GM12878 (cell line): ENCODE results near the gene ARHGAP12. TPM values are rescaled to one million over a fixed set of nuclear protein-coding genes. Genes with fewer than 3 reads are reported as not detected.
A peak's percentile ranks its signal among the peaks of the same experiment; 100 is the strongest.

Experiments
- ATAC-seq: fragments of 200-7000 bp; cut with Tn5 transposase; 3 replicates; pipeline ENCODE4 v1.9.1; 2020; ENCODE audit warnings: mild to moderate bottlenecking, moderate library complexity
- BruUV-seq: library from RNA; stranded (reverse); fragments of 400-500 nt; replicated peaks from 2 replicates; lab custom pipeline; 2021; lab: Mats Ljungman, UMichigan
- CTCF ChIA-PET: fragments of 300-600 bp; sonication (Branson Sonifier 250); formaldehyde crosslinking; extraction: SDS; loops from one replicate; lab custom pipeline; 2021; ENCODE audit warnings: inconsistent platforms; lab: Yijun Ruan, JAX
- POLR2A ChIA-PET: fragments of 350-600 bp; formaldehyde crosslinking; extraction: SDS; loops from one replicate; lab custom pipeline; 2021; ENCODE audit warnings: inconsistent platforms; lab: Charles Lee
- RAD21 ChIA-PET: fragments of 300-600 bp; sonication (Branson Sonifier 250); formaldehyde crosslinking; loops from one replicate; lab custom pipeline; 2023; ENCODE audit warnings: antibody characterized with exemption; ENCODE audit not compliant: unreplicated experiment; lab: Charles Lee
- SMC1A ChIA-PET: fragments of 300-600 bp; sonication (Branson Sonifier 250); formaldehyde crosslinking; loops from one replicate; lab custom pipeline; 2023; ENCODE audit not compliant: unreplicated experiment, uncharacterized antibody; lab: Charles Lee
- DNase-seq: peaks from one replicate; pipeline ENCODE4 v3.0.0-alpha.2; 2011; ENCODE audit warnings: low read depth, low spot score
- FAIRE-seq: peaks from 3 replicates; lab custom pipeline; 2011; peaks lifted over from hg19 to GRCh38; lab: Jason Lieb, UNC
- H2AFZ ChIP-seq: 2 replicates; pipeline ENCODE4 v1.6.0; 2011; ENCODE audit warnings: low read depth, low read length, control low read depth; ENCODE audit not compliant: control insufficient read depth
- H3K27ac ChIP-seq: 2 replicates; pipeline ENCODE4 v1.5.1; 2011; ENCODE audit warnings: control low read depth; ENCODE audit not compliant: control insufficient read depth, insufficient read depth
- H3K27me3 ChIP-seq, 2 experiments: replicated peaks in 1 of 2; 2 replicates each; pipeline versions ENCODE4 v1.6.0 to v1.6.1; 2011; ENCODE audit warnings: low read length in 1 of 2; ENCODE audit not compliant: control insufficient read depth in 2 of 2, insufficient read depth in 2 of 2
- H3K36me3 ChIP-seq, 2 experiments: 2 replicates each; pipeline ENCODE4 v1.5.1; 2011; ENCODE audit warnings: low read length in 1 of 2; ENCODE audit not compliant: control insufficient read depth in 2 of 2, insufficient read depth in 2 of 2
- H3K4me1 ChIP-seq: 2 replicates; pipeline ENCODE4 v1.6.1; 2011; ENCODE audit warnings: mild to moderate bottlenecking, low read length, moderate library complexity, mixed read lengths; ENCODE audit not compliant: control insufficient read depth, insufficient read depth
- H3K4me2 ChIP-seq: 2 replicates; pipeline ENCODE4 v1.6.0; 2011; ENCODE audit warnings: control low read depth; ENCODE audit not compliant: control insufficient read depth, insufficient read depth
- H3K4me3 ChIP-seq: fragments of 200-600 bp; sonication (generic); 2 replicates; pipeline ENCODE4 v1.5.1; 2016
- H3K79me2 ChIP-seq: 2 replicates; pipeline ENCODE4 v1.6.0; 2011; ENCODE audit warnings: low read length; ENCODE audit not compliant: control insufficient read depth, insufficient read depth
- H3K9ac ChIP-seq: 2 replicates; pipeline ENCODE4 v1.8.0; 2011; ENCODE audit warnings: low read length, control low read depth, mixed read lengths; ENCODE audit not compliant: control insufficient read depth, insufficient read depth
- H3K9me3 ChIP-seq: replicated peaks from 3 replicates; pipeline ENCODE4 v1.5.1; 2011; ENCODE audit warnings: mild to moderate bottlenecking, low read length; ENCODE audit not compliant: control insufficient read depth, insufficient read depth
- H4K20me1 ChIP-seq: 2 replicates; pipeline ENCODE4 v1.6.0; 2011; ENCODE audit not compliant: control insufficient read depth, insufficient read depth
- ASH2L ChIP-seq: fragments of 300-600, 200-600 bp; sonication (generic); IDR thresholded peaks from 2 replicates; pipeline ENCODE4 v1.6.1; 2017; ENCODE audit warnings: low read depth, mild to moderate bottlenecking, borderline replicate concordance
- BCL3 ChIP-seq: IDR thresholded peaks from 2 replicates; pipeline ENCODE4 v1.6.1; 2011; ENCODE audit warnings: borderline replicate concordance, low read depth, mild to moderate bottlenecking, moderate library complexity, low read length; ENCODE audit not compliant: insufficient read depth, poor library complexity, severe bottlenecking
- CREB1 ChIP-seq: IDR thresholded peaks from 2 replicates; pipeline ENCODE4 v1.6.1; 2012; ENCODE audit warnings: low read depth, mild to moderate bottlenecking, inconsistent platforms
- EED ChIP-seq: sonication (generic); IDR thresholded peaks from 2 replicates; pipeline ENCODE4 v1.6.1; 2016; ENCODE audit warnings: antibody characterized with exemption, low read depth
- ETV6 ChIP-seq, 2 experiments: fragments of 450-650 bp in 1 of 2; IDR thresholded peaks in 1 of 2; conservative IDR thresholded peaks in 1 of 2; 2 replicates each; pipeline ENCODE4 v1.6.1; 2014; ENCODE audit warnings: antibody characterized with exemption in 1 of 2, borderline replicate concordance in 1 of 2, low read depth in 1 of 2, mild to moderate bottlenecking in 1 of 2, moderate library complexity in 1 of 2
- FOS ChIP-seq: IDR thresholded peaks from 3 replicates; pipeline ENCODE4 v1.6.1; 2011; ENCODE audit warnings: borderline replicate concordance; ENCODE audit not compliant: insufficient read length; ENCODE audit errors: extremely low read depth
- GATAD2B ChIP-seq: fragments of 450-650 bp; conservative IDR thresholded peaks from 2 replicates; pipeline ENCODE4 v1.6.1; 2017; ENCODE audit warnings: low read depth, mild to moderate bottlenecking, moderate library complexity
- HCFC1 ChIP-seq: fragments of 150-350 bp; IDR thresholded peaks from 2 replicates; pipeline ENCODE4 v1.6.1; 2014; ENCODE audit warnings: low read length
- MEF2A ChIP-seq: IDR thresholded peaks from 2 replicates; pipeline ENCODE4 v1.6.1; 2011; ENCODE audit warnings: low read depth, mild to moderate bottlenecking, low read length, moderate library complexity; ENCODE audit not compliant: insufficient read depth
- MEF2B ChIP-seq: fragments of 450-650 bp; IDR thresholded peaks from 2 replicates; pipeline ENCODE4 v1.6.1; 2018; ENCODE audit warnings: mild to moderate bottlenecking, moderate library complexity; ENCODE audit not compliant: partially characterized antibody, poor library complexity, severe bottlenecking
- NR2C1 ChIP-seq: fragments of 450-650 bp; IDR thresholded peaks from 2 replicates; pipeline ENCODE4 v1.6.1; 2017; ENCODE audit warnings: antibody characterized with exemption, mild to moderate bottlenecking, moderate library complexity
- NRF1 ChIP-seq: conservative IDR thresholded peaks from 2 replicates; pipeline ENCODE4 v1.6.1; 2011; ENCODE audit warnings: mild to moderate bottlenecking, low read depth, low read length, improper control_type of control experiment
- RAD51 ChIP-seq: fragments of 450-650 bp; IDR thresholded peaks from 2 replicates; pipeline ENCODE4 v1.6.1; 2016; ENCODE audit warnings: moderate library complexity, mild to moderate bottlenecking, inconsistent platforms
- RELB ChIP-seq: fragments of 450-650 bp; IDR thresholded peaks from 2 replicates; pipeline ENCODE4 v1.6.1; 2017; ENCODE audit warnings: low read depth, mild to moderate bottlenecking, moderate library complexity
- RUNX3 ChIP-seq: IDR thresholded peaks from 2 replicates; pipeline ENCODE4 v1.6.1; 2012; ENCODE audit warnings: low read length, inconsistent platforms
- USF1 ChIP-seq: IDR thresholded peaks from 2 replicates; pipeline ENCODE4 v1.6.1; 2011; ENCODE audit warnings: borderline replicate concordance, low read depth, mild to moderate bottlenecking, moderate library complexity, mixed read lengths, low read length; ENCODE audit not compliant: insufficient read depth; ENCODE audit errors: extremely low read length
- ZNF622 ChIP-seq: fragments of 450-650 bp; IDR thresholded peaks from 2 replicates; pipeline ENCODE4 v1.6.1; 2017; ENCODE audit warnings: mild to moderate bottlenecking, inconsistent platforms
- WGBS: methylation state at CpG from one replicate; pipeline ENCODE4 v1.1.6; 2016; ENCODE audit warnings: low lambda C conversion rate; ENCODE audit not compliant: insufficient replicate concordance, insufficient coverage; ENCODE audit errors: missing lambda C conversion rate; 5-methylcytosine and 5-hydroxymethylcytosine counted together
- in situ Hi-C: fragments of 300-500 bp; cut with MboI; formaldehyde crosslinking; loops from 9 replicates; pipeline ENCODE4 v1.14.3; 2018; ENCODE audit warnings: mixed read lengths
- intact Hi-C: fragments of 100-400 bp; cut with micrococcal nuclease; formaldehyde crosslinking; loops from one replicate; pipeline ENCODE4 v1.14.2; 2022; ENCODE audit not compliant: unreplicated experiment
- polyA plus RNA-seq, 11 experiments: library from polyadenylated mRNA; depleted of rRNA in 4 of 11; unstranded in 6 of 11; stranded (reverse) in 5 of 11; fragments of >200 nt; fragmentation: Nextera tagmentation in 4 of 11; fragmentation: Illumina TruSeq in 1 of 11; extraction: Ambion mirVana in 4 of 11; extraction: Trizol in 1 of 11; gene quantifications; 1 replicate in 1 of 11; 2 replicates in 10 of 11; pipeline versions ENCODE4 v1.2.1 to v1.2.3, GENCODE V29; 2011 to 2016; ENCODE audit warnings: inconsistent platforms in 2 of 11, missing spikeins in 2 of 11, low read depth in 1 of 11
- total RNA-seq, 4 experiments: library from RNA; depleted of rRNA in 3 of 4; stranded (reverse); fragments of >200 nt in 3 of 4; fragmentation: Illumina TruSeq in 1 of 4; extraction: Trizol in 1 of 4; gene quantifications; 2 replicates each; pipeline versions ENCODE4 v1.2.1 to v1.2.3, GENCODE V29; 2013 to 2021

Gene ARHGAP12
- total and polyA plus RNA-seq, 10 of the 15 experiments (the other 5 are each of a cell fraction or from before 2014, with no cell fraction given): 5.4 to 15.6 (median 8.5) TPM

GRCh38 chr10:31948021-31948420, 19.4 kb upstream of the ARHGAP12 start:
- no peak for FAIRE-seq
- no peak for ATAC-seq
- Histone ChIP-seq H3K4me1 (no peaks in the 10 kb centered on the region), H3K36me3 (no peaks in the 10 kb centered on the region), H3K27ac (no peak overlapping the region), H3K9me3 (no peaks in the 10 kb centered on the region), H3K4me2 (no peak overlapping the region), H2AFZ (peak overlapping the region; percentile 30; the same call in 1 of the 2 replicates), H3K79me2 (no peaks in the 10 kb centered on the region), H3K9ac (no peak overlapping the region), H3K4me3 (no peak overlapping the region), H3K27me3 (no peaks in the 10 kb centered on the region), H4K20me1 (no peaks in the 10 kb centered on the region)
- in situ Hi-C loops: no loop called here
- BruUV-seq: no TSS peak
- ChIA-PET CTCF (interaction anchor here (0.8 to 4.4 kb wide), 7 partner anchors 10 to 252 kb away, joined by 3 to 54 read pairs (median 3); no protein-coding TSS in a partner anchor), POLR2A (interaction anchor here (0.5 to 0.9 kb wide), 2 partner anchors 86 to 144 kb away, joined by 3 read pairs; no protein-coding TSS in a partner anchor), RAD21 (interaction anchor here (4.2 kb wide), 1 partner anchor 86 kb away, joined by 34 read pairs; no protein-coding TSS in a partner anchor), SMC1A (interaction anchor here (0.8 to 4.6 kb wide), 8 partner anchors 15 to 111 kb away, joined by 3 to 60 read pairs (median 3); no protein-coding TSS in a partner anchor)
- WGBS: 71% methylated on average over 7 of the region's 7 CpGs
- intact Hi-C loops: loop anchor here (5.0 kb wide), 1 partner anchor 86 kb away; no protein-coding TSS in a partner anchor
- no peak for DNase-seq
- TF ChIP-seq MEF2B (no peak), RUNX3 (no peak), RAD51 (no peak), NRF1 (no peak), GATAD2B (no peak), FOS (no peak), RELB (no peak), ASH2L (no peak), CREB1 (no peak), ZNF622 (no peak), MEF2A (no peak), BCL3 (no peak), ETV6 (conservative IDR thresholded peaks at IDR 0.05 in 1 of 2, IDR thresholded peaks at IDR 0.05 in 1 of 2; ENCODE audit: borderline replicate concordance in 1 of 2, low read depth in 1 of 2) (no peak), EED (no peak), HCFC1 (no peak), USF1 (no peak), NR2C1 (no peak)
